ENCODE data around the gene AIFM2. TPM values are rescaled to one million over a fixed set of nuclear protein-coding genes. Genes with fewer than 3 reads are reported as not detected.

The AIFM2 gene
- total RNA-seq, 2 donors from 2014 or later, result 2.1 to 3.0 TPM

- ATAC-seq (no peak), DNase-seq (no peak)
- H3K9me3 ChIP-seq (ENCODE audit: control insufficient read depth, low read length, poor library complexity, severe bottlenecking), result no peaks in the 10 kb centered on the region
- Mint-ChIP-seq H3K27me3 (no peaks in the 10 kb centered on the region), H3K4me1 (peaks cover 21% of the 10 kb centered on the region), H3K27ac (no peak overlapping the region), H3K4me3 (no peak overlapping the region), H3K36me3 (ENCODE audit: low read depth) (peaks cover 3% of the 10 kb centered on the region)
Observed at GRCh38 chr10:70140297-70140696, 7.7 kb upstream of the AIFM2 start.

DNA sequence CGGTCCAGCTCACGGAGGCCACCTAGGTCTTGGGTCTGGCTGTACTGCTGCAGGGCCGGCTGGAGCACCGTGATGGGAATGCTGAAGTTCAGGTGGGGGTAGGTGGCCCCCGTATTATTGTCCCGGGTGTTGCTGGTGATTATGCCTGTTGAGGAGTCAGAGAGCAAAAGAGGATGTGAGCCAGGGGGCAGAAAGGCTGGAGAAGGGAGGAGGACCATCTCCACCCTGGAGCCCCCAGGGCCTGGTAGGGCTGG lies 7.3 kb upstream of the AIFM2 start:
- H3K27me3 Mint-ChIP-seq, result no peaks in the 10 kb centered on the region
- H3K36me3 Mint-ChIP-seq (ENCODE audit: low read depth), result peaks cover 5% of the 10 kb centered on the region
- H3K4me3 Mint-ChIP-seq, result no peak overlapping the region
- H3K27ac Mint-ChIP-seq, result peak overlapping the region; percentile 24
- peaks cover 18% of the 10 kb centered on the region for H3K4me1 Mint-ChIP-seq
- no peaks in the 10 kb centered on the region for H3K9me3 ChIP-seq (ENCODE audit: control insufficient read depth, low read length, poor library complexity, severe bottlenecking)
- DNase-seq (no peak), ATAC-seq (no peak)

DNA sequence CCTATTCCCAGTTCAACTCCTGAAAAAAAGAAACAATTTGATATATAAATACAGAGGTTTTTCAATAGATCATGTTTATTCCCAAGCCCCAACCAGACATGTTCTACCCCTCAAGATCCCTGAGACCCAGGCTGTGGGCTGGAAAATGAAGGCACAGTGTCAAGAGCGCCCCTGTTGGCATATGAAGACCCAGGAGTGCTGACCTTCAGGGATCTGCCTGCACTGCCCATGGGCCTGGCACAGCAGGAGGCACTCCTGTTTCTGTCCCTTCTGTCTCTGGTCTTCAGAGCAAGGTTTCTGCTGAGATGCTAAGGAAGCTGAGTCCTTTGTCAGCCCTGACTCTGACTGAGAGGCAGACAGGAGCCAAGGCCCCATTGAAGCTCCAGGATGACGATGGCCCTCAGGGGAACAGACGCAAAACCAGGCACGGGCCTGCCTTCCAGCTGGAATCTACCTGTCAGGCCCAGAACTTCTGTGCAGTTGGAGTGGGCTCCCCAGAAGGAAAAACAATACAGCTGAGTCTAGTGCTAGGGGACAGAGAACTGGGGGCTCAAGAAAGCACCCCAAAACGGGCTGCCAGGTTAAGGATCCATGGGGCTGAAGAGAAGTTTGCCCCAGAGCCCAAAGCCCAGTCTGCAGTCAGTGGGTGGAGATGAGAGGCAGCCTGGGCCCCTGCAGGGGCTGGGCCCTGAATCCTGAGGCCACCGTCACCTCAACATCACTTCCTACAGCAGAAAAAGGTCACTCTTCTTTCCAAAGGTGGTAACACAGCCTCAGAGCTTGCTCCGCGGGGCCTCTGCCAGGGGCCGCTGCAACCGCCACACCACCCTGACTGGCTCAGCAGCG lies 6.7 kb upstream of the AIFM2 start:
- Mint-ChIP-seq H3K4me3 (no peak overlapping the region), H3K27ac (peak overlapping the region; percentile 24)
- no peaks in the 10 kb centered on the region for H3K9me3 ChIP-seq (ENCODE audit: control insufficient read depth, low read length, poor library complexity, severe bottlenecking)

GRCh38 chr10:70137927-70138883 lies 5.6 kb upstream of the AIFM2 start:
- Mint-ChIP-seq H3K36me3 (ENCODE audit: low read depth) (peaks cover 5% of the 10 kb centered on the region), H3K27ac (no peak overlapping the region), H3K27me3 (no peaks in the 10 kb centered on the region), H3K4me3 (no peak overlapping the region), H3K4me1 (peaks cover 7% of the 10 kb centered on the region)
- no peak for DNase-seq
- ATAC-seq, result no peak
- H3K9me3 ChIP-seq (ENCODE audit: control insufficient read depth, low read length, poor library complexity, severe bottlenecking), result no peaks in the 10 kb centered on the region

More for the DNA sequence above, 6.7 kb upstream of the AIFM2 start:
- H3K27me3 Mint-ChIP-seq, result no peaks in the 10 kb centered on the region
- DNase-seq (no peak), ATAC-seq (no peak)
- H3K36me3 Mint-ChIP-seq (ENCODE audit: low read depth), result peaks cover 5% of the 10 kb centered on the region
- peaks cover 15% of the 10 kb centered on the region for H3K4me1 Mint-ChIP-seq

DNA sequence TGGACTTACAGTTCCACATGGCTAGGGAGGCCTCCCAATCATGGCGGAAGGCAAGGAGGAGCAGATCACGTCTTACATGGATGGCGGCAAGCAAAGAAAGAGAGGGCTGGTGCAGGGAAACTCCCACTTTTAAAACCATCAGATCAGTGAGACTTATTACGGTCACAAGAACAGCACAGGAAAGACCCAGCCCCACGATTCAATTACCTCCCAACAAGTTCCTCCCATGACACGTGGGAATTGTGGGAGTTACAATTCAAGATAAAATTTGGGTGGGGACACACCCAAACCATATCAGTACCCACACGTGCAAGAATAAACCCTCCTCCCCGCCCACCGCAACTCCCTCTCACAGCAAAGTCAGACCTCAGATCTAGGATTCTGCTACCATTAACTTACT lies 4.5 kb upstream of the AIFM2 start:
- Mint-ChIP-seq H3K27me3 (no peaks in the 10 kb centered on the region), H3K4me3 (no peak overlapping the region), H3K36me3 (ENCODE audit: low read depth) (peaks cover 5% of the 10 kb centered on the region), H3K27ac (peak overlapping the region; percentile 74), H3K4me1 (peaks cover 5% of the 10 kb centered on the region)
- ATAC-seq (no peak), DNase-seq (no peak)
- no peaks in the 10 kb centered on the region for H3K9me3 ChIP-seq (ENCODE audit: control insufficient read depth, low read length, poor library complexity, severe bottlenecking)

GRCh38 chr10:70135684-70136083 lies 3.1 kb upstream of the AIFM2 start:
- Mint-ChIP-seq H3K4me1 (peaks cover 6% of the 10 kb centered on the region), H3K27me3 (no peaks in the 10 kb centered on the region), H3K36me3 (ENCODE audit: low read depth) (peaks cover 5% of the 10 kb centered on the region), H3K4me3 (no peak overlapping the region), H3K27ac (no peak overlapping the region)
- DNase-seq (no peak), ATAC-seq (no peak)
- no peaks in the 10 kb centered on the region for H3K9me3 ChIP-seq (ENCODE audit: control insufficient read depth, low read length, poor library complexity, severe bottlenecking)

GRCh38 chr10:70135046-70135445 lies 2.4 kb upstream of the AIFM2 start:
- H3K27ac Mint-ChIP-seq, result no peak overlapping the region
- H3K9me3 ChIP-seq (ENCODE audit: control insufficient read depth, low read length, poor library complexity, severe bottlenecking), result no peaks in the 10 kb centered on the region
- ATAC-seq (no peak), DNase-seq (no peak)
- no peaks in the 10 kb centered on the region for H3K27me3 Mint-ChIP-seq
- peaks cover 9% of the 10 kb centered on the region for H3K4me1 Mint-ChIP-seq
- peaks cover 5% of the 10 kb centered on the region for H3K36me3 Mint-ChIP-seq (ENCODE audit: low read depth)
- H3K4me3 Mint-ChIP-seq, result no peak overlapping the region

- Mint-ChIP-seq H3K27me3 (no peaks in the 10 kb centered on the region), H3K4me3 (peak overlapping the region; percentile 90), H3K36me3 (ENCODE audit: low read depth) (peaks cover 2% of the 10 kb centered on the region), H3K27ac (no peak overlapping the region), H3K4me1 (peaks cover 9% of the 10 kb centered on the region)
- no peaks in the 10 kb centered on the region for H3K9me3 ChIP-seq (ENCODE audit: control insufficient read depth, low read length, poor library complexity, severe bottlenecking)
- no peak for ATAC-seq
- DNase-seq, result no peak
Observed at GRCh38 chr10:70131560-70131937, 1.1 kb downstream of the AIFM2 start.

- Mint-ChIP-seq H3K36me3 (ENCODE audit: low read depth) (peaks cover 2% of the 10 kb centered on the region), H3K27ac (no peak overlapping the region)
- no peak for ATAC-seq
Observed at GRCh38 chr10:70130878-70131559, 1.6 kb downstream of the AIFM2 start.

GRCh38 chr10:70126700-70127395 lies 5.8 kb downstream of the AIFM2 start:
- DNase-seq (no peak), ATAC-seq (no peak)
- Mint-ChIP-seq H3K36me3 (ENCODE audit: low read depth) (no peaks in the 10 kb centered on the region), H3K4me1 (peaks cover 3% of the 10 kb centered on the region), H3K27ac (no peak overlapping the region), H3K27me3 (no peaks in the 10 kb centered on the region), H3K4me3 (no peak overlapping the region)
- no peaks in the 10 kb centered on the region for H3K9me3 ChIP-seq (ENCODE audit: control insufficient read depth, low read length, poor library complexity, severe bottlenecking)

More at GRCh38 chr10:70130878-70131559, 1.6 kb downstream of the AIFM2 start:
- DNase-seq, result no peak
- no peaks in the 10 kb centered on the region for H3K27me3 Mint-ChIP-seq
- no peak overlapping the region for H3K4me3 Mint-ChIP-seq
- H3K4me1 Mint-ChIP-seq, result peaks cover 9% of the 10 kb centered on the region
- H3K9me3 ChIP-seq (ENCODE audit: control insufficient read depth, low read length, poor library complexity, severe bottlenecking), result no peaks in the 10 kb centered on the region

GRCh38 chr10:70125918-70126552 lies 6.6 kb downstream of the AIFM2 start:
- Mint-ChIP-seq H3K27me3 (no peaks in the 10 kb centered on the region), H3K27ac (no peak overlapping the region), H3K36me3 (ENCODE audit: low read depth) (no peaks in the 10 kb centered on the region), H3K4me1 (peaks cover 3% of the 10 kb centered on the region), H3K4me3 (no peak overlapping the region)
- H3K9me3 ChIP-seq (ENCODE audit: control insufficient read depth, low read length, poor library complexity, severe bottlenecking), result no peaks in the 10 kb centered on the region
- ATAC-seq (no peak), DNase-seq (no peak)

DNA sequence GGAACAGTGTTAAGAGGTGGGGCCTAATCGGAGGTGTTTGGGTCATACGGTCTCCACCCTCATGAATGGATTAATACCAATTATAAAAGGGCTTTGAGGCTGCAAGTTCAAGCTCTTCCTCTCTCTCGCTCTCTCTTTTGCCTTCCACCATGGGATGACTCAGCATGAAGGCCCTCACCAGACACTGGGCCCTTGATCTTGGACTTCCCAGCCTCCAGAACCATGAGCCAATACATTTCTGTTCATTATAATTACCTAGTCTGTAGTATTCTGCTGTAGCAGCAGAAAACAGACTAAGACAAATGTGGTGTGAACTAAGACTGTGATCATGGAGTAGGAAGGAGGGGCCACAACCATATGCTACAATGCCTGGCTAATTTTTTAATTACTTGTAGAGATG lies 7.7 kb downstream of the AIFM2 start:
- no peak overlapping the region for H3K4me3 Mint-ChIP-seq
- ATAC-seq, result no peak
- no peak for DNase-seq
- H3K4me1 Mint-ChIP-seq, result no peaks in the 10 kb centered on the region
- no peaks in the 10 kb centered on the region for H3K27me3 Mint-ChIP-seq
- no peak overlapping the region for H3K27ac Mint-ChIP-seq
- H3K9me3 ChIP-seq (ENCODE audit: control insufficient read depth, low read length, poor library complexity, severe bottlenecking), result no peaks in the 10 kb centered on the region
- H3K36me3 Mint-ChIP-seq (ENCODE audit: low read depth), result no peaks in the 10 kb centered on the region
